Neural cell (in vitro differentiated cells): ENCODE measurements around the gene TEN1.

Experiments
- CTCF ChIP-seq: fragments of 450-650 bp; IDR thresholded peaks from 2 replicates; pipeline ENCODE4 v1.5.1; 2014; ENCODE audit warnings: antibody characterized with exemption, mild to moderate bottlenecking, moderate library complexity; ENCODE audit not compliant: poor library complexity, severe bottlenecking
- TAF1 ChIP-seq: IDR thresholded peaks from 2 replicates; pipeline ENCODE4 v1.6.1; 2012; ENCODE audit warnings: low read depth

GRCh38 chr17:75991396-75991795 lies 12.4 kb downstream of the TEN1 start:
- TF ChIP-seq CTCF (no peak), TAF1 (no peak)
